ENCODE data around the gene PLEKHA7. TPM values are rescaled to one million over a fixed set of nuclear protein-coding genes. Genes with fewer than 3 reads are reported as not detected.

PLEKHA7 gene
- total RNA-seq, 1 experiment from 2014 or later = 7.2 TPM

DNA sequence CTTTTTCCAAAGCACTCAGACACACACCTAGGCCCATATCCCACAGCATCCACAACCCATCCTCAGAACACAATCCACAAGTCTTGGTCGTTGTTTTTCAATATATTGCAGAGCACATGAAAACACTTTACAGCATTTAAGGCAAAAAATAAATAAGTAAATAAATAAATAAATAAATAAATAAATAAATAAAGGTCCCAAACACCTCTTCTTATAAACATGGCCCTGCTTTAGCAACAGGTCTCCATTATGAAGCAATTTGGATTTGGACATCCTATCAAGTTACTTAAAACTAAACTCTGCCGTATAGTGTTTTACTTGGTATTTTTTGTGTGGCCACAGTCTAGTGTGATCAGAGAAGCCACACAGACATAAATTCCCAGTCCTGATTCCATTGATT is 10.7 kb upstream of the PLEKHA7 start:
- no peak overlapping the region for H3K4me2 ChIP-seq (ENCODE audit: low read length)
- H3K79me2 ChIP-seq (ENCODE audit: insufficient read depth, low read length) = no peaks in the 10 kb centered on the region
- ChIA-PET POLR2A (no interaction called here), RAD21 (ENCODE audit: low non-redundant PET in 1 of 2, low total read pairs in 2 of 2, uncharacterized antibody in 2 of 2, unreplicated experiment in 2 of 2) (no interaction called here), CTCF (no interaction called here)
- TF ChIP-seq SRF (IDR thresholded peaks at IDR 0.05; ENCODE audit: low read depth) (no peak), CEBPB (IDR thresholded peaks at IDR 0.05; ENCODE audit: low read depth) (no peak), YY1 (IDR thresholded peaks at IDR 0.05; ENCODE audit: extremely low read depth, insufficient replicate concordance, low read depth, low read length) (no peak), SIN3A (IDR thresholded peaks at IDR 0.05; ENCODE audit: low read depth) (no peak), JUND (IDR thresholded peaks at IDR 0.05) (no peak), ZBTB33 (IDR thresholded peaks at IDR 0.05; ENCODE audit: extremely low read depth, insufficient replicate concordance, low read length) (no peak), POLR2A (IDR thresholded peaks at IDR 0.05; ENCODE audit: borderline replicate concordance, extremely low read depth, insufficient read depth, insufficient read length) (no peak), POLR2AphosphoS5 (IDR thresholded peaks at IDR 0.05; ENCODE audit: low read depth, low read length) (no peak), FOSL1 (IDR thresholded peaks at IDR 0.05; ENCODE audit: low read depth) (no peak), SP1 (IDR thresholded peaks at IDR 0.05; ENCODE audit: low read depth) (no peak), EZH2phosphoT487 (IDR thresholded peaks at IDR 0.05; ENCODE audit: borderline replicate concordance) (no peak), CBX3 (IDR thresholded peaks at IDR 0.05; ENCODE audit: low read depth) (no peak)
- TF ChIP-seq, protein P1, sequence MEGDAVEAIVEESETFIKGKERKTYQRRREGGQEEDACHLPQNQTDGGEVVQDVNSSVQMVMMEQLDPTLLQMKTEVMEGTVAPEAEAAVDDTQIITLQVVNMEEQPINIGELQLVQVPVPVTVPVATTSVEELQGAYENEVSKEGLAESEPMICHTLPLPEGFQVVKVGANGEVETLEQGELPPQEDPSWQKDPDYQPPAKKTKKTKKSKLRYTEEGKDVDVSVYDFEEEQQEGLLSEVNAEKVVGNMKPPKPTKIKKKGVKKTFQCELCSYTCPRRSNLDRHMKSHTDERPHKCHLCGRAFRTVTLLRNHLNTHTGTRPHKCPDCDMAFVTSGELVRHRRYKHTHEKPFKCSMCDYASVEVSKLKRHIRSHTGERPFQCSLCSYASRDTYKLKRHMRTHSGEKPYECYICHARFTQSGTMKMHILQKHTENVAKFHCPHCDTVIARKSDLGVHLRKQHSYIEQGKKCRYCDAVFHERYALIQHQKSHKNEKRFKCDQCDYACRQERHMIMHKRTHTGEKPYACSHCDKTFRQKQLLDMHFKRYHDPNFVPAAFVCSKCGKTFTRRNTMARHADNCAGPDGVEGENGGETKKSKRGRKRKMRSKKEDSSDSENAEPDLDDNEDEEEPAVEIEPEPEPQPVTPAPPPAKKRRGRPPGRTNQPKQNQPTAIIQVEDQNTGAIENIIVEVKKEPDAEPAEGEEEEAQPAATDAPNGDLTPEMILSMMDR (IDR thresholded peaks at IDR 0.05 in 2 of 3, conservative IDR thresholded peaks at IDR 0.05 in 1 of 3; ENCODE audit: borderline replicate concordance in 1 of 3, insufficient read depth in 1 of 3, low read depth in 2 of 3, low read length in 2 of 3) = no peak
- TF ChIP-seq, protein P2, sequence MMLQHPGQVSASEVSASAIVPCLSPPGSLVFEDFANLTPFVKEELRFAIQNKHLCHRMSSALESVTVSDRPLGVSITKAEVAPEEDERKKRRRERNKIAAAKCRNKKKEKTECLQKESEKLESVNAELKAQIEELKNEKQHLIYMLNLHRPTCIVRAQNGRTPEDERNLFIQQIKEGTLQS (IDR thresholded peaks at IDR 0.05) = no peak
- no peaks in the 10 kb centered on the region for H3K36me3 ChIP-seq (ENCODE audit: control insufficient read depth in 1 of 2, insufficient read depth in 2 of 2, low read length in 2 of 2)
- no peak for ATAC-seq
- no peak overlapping the region for H2AFZ ChIP-seq (ENCODE audit: low read depth, low read length, poor library complexity, severe bottlenecking)
- no peaks in the 10 kb centered on the region for H3K9me3 ChIP-seq (ENCODE audit: control insufficient read depth in 1 of 2, insufficient read depth in 1 of 2, low read depth in 1 of 2, low read length in 2 of 2)
- no peaks in the 10 kb centered on the region for H3K4me1 ChIP-seq (ENCODE audit: control insufficient read depth in 1 of 2, insufficient read depth in 2 of 2, low read length in 2 of 2)
- BruUV-seq (replicated peaks) = no TSS peak
- no peak overlapping the region for H3K4me3 ChIP-seq (replicated peaks in 1 of 2; ENCODE audit: low read depth in 1 of 2, low read length in 2 of 2)
- intact Hi-C loops (cut with micrococcal nuclease) = no loop called here
- no peak overlapping the region for H3K9ac ChIP-seq (ENCODE audit: low read length)
- no peaks in the 10 kb centered on the region for H3K27me3 ChIP-seq (ENCODE audit: insufficient read depth, low read length)
- DNase-seq (ENCODE audit: low read depth, low spot score) = no peak
- no peak overlapping the region for H3K27ac ChIP-seq (ENCODE audit: low read depth, low read length)
- no peaks in the 10 kb centered on the region for H3K9me2 ChIP-seq (ENCODE audit: insufficient read depth)
- H4K20me1 ChIP-seq (ENCODE audit: insufficient read depth) = no peaks in the 10 kb centered on the region
